GM12892 (cell line): ENCODE data around the gene COL26A1.

Experiments used
- POLR2A ChIP-seq: IDR thresholded peaks from 2 replicates; pipeline ENCODE4 v1.6.1; 2011; ENCODE audit warnings: low read depth, low read length, control low read depth
- POLR2AphosphoS5 ChIP-seq: IDR thresholded peaks from 2 replicates; pipeline ENCODE4 v1.6.1; 2011; ENCODE audit warnings: low read depth, low read length, control low read depth

DNA sequence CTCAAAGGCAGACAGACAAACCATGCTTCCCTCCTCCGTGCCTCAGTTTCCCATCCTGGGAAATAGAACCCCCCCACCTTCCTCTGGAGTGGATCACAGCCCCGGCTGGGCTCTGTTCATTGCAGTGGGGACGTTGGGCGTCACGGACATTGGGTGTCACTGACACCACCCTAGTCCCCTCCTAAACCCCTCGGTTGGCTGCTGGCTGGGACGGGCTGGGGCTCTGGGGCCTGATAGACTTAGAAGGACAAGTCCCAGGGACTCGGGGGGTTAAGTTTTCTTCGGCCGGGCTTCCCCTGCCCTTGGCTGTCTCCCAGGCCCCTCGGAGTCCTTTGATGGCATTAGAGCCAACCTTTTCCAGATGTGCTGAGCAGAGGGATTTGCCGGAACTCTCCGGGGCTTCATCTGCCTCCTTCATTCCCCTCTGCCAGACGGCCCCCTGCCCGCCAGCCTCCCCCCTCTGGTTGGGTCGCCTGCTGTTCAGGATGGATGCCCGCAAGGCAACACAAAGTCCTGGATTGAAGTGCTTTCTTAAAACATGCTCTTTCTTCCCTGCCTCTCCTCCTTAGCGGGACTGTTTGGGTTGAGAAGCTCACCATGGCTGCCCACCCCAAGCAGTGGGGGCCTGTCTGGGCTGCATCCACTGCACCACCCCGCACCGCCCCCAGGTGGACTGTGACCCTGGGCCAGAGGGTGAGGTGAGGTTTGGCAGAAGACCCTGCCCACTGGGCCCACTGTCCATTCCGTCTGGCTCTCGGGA is 73.0 kb downstream of the COL26A1 start:
- no peak for TF ChIP-seq POLR2AphosphoS5
- TF ChIP-seq POLR2A, result no peak
